Skin of body (tissue), 2 donors: ENCODE results near the gene TAGLN3. TPM values are rescaled to one million over a fixed set of nuclear protein-coding genes. Genes with fewer than 3 reads are reported as not detected.

ENCODE experiments used
- DNase-seq: peaks from one replicate; lab custom pipeline; 2025; lab: John Stamatoyannopoulos, UW
- total RNA-seq: library from RNA; depleted of rRNA; stranded (reverse); fragments of >200 nt; gene quantifications from one replicate; pipeline ENCODE4 v1.2.3, GENCODE V29; 2014

TAGLN3 gene
- total RNA-seq, result 1.9 TPM

DNA sequence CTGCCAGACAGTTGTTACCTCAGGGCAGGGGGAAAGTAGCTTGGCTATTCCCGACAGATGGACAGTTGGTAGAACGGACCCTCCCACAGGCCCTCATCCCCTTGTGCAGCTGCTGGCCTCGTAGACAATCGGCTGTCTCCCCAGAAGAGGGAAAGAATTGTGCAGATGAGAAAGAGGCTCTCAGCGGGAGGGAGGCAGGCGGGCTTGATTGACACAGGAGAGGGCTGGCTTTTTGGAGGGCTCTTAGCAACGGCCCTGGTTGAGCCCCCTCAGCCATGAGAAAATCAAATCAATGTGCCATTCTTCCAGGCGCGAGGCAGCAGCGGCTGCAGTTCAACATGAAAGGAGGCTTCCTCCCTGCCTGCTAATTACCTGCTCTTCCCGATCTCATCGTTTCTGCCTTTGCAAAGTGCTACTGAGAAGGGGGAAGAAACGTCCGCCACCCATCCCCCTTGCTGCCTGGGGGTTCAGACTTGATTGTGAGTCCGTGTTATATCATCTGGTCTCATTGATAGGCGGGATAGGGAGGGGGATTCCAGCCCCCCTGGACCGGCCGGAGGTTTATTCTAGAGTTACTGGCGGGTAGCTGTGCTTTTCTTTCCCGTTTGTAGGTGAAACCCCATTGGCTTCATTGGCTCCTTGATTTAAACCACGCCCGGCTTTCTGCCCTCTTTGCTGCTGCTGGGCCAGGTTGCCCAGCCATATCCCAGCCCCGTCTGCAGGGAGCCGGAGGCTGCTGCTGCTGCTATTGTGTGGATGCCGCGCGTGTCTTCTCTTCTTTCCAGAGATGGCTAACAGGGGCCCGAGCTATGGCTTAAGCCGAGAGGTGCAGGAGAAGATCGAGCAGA lies at the start of gene TAGLN3:
Gene TAGLN3, plus strand, starts transcription at position 287 of the 848 bp plus-strand sequence. Its CDS starts 501 bp downstream, at position 788.
- no peak for DNase-seq

DNA sequence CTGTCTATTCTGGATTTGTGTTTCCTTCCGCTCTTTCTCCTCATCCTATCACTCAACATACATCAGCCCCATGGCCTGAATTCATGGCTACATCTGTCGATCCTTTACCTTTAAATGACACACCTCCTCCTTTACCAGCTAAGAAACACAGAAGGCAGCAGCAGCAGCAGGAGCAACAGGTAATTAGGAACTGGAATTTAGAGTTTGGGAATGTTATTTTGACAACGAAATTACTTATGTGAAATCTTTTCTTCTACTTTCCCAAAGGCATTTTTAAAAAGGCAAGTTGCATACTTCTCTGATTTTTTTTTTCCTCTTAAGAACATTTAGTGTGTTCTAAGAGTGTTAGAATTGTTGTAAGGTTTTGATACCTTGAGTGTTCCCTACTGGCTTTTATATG lies 49.0 kb upstream of the TAGLN3 start:
- no peak for DNase-seq

DNA sequence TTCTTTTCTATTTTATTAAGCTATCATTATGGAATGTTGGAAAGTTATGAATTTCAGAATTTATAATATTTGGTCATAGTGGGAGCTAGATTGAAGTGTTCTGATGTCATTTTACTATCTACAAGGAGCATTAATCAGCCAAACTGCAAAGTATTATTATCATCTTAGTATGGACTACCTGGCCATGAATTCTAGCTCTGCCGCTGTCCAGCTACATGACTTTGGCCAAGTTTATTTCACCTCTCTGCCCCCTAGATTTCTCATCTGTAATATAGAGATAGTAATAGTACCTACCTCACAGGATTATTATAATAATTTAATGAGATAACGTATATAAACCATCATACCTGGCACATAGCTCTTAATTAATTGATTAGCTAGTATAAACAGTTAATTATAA lies 47.7 kb upstream of the TAGLN3 start:
- no peak for DNase-seq

DNA sequence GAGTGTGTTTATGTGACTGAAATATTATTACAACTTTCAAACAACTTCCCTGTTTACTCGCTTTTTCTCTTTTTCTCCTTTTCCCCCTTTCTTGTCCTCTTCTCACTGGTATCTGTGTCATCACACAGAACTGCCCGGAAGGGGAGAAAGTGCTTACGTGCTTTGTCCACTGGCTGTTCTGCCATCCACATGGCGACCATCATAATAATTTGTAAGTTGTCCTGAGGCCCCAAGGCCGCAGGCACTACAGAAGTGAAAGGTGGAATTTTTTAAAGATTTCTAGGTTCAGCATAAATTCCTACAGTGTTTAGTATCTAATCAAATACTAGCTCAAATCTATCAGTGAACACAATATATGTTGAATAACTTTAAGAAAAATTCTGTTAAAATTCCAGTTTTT lies 46.6 kb upstream of the TAGLN3 start:
- DNase-seq, result no peak

DNA sequence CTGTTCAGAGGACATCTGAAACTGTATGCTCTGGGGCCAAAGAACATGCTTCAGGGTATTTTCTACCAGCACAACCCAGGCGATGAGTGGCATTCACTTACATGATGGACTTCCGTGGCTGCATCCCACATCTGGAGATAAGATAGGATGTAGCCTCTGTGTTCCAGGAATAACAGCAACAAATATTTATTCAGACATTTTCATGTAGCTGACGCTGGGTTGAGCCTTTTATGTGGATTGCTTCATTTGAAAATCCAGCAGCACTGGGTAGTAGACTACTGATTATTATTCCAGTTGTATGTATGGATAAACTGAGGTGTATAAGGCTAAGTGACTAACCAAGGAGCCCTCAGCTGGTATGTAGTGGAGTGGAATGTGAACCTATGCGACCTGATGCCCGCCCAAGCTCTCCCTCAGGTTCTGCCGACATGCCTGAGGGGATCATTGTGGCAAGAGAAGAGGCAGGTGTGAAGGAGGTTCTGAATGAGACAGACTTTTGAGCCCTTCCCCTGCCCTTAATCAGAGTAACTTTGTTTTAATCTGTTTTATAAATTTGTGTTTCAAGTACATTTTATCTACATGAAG lies 45.8 kb upstream of the TAGLN3 start:
- DNase-seq, result no peak

DNA sequence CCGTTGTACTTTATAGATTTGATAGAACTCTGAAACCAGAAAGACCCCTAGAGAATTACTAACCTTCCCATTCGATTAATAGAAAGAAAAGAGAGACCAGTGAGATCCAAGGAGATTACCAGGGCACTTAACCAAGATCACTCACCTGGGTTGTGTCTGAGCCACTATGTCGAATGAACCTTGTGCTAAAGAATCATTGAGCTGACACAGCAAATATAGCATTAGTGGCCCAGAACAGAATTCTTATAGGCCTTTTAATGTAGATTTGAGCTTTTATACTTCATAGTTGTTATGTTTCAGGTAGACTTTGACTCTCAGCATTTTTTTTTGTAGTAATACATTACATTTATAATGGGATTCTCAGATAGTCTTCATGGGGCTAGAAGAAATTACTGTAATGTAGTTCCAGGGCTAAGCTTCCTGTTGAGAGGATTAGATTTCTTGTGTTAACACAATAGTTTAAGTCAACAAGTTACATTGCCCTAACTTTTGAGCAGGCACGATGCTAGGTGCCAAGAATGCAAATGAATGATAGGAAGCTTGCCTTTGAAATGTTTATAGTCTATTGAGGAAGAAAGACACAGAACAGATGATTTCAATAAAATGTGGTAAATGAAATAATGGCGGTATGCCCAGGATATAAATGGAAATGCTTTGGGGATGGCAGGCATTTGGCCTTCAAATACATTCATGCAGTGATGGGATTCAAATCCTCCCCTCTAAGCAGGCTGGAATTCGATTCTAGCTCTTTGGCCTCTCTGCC lies 44.3 kb upstream of the TAGLN3 start:
- DNase-seq, result no peak

DNA sequence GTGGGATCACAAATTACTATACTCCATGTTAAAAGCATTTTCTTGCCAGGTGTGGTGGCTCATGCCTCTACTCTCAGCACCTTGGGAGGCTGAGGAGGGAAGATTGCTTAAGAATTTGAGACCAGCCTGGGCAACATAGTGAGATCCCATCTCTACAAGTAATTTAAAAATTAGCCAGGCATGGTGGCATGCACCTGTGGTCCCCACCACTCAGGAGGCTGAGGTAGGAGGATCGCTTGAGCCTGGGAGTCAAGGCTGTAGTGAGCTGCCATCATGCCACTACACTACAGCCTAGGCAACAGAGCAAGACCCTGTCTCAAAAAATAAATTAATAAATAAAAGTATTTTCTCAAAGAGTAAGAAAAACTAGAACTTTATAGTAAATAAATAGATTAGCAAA lies 42.8 kb upstream of the TAGLN3 start:
- DNase-seq, result no peak

DNA sequence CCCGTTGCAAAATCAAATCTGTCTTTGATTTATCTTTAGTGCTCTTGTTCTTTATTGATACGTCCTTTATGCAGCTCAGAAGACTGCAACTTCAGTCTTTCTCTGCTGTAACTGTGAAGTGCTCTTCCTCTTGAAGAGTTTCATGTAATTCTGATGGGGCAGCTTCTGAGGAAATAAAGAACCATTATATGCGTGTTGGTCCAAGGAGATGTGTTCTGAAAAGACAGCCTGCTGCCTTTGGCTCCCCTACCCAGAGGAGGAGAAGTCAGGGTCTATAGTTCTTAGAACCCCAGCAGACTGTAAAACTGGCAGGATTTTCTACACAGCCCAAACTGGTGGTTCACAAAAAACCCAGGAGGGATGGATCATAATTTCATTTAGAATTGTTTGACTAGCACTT lies 42.3 kb upstream of the TAGLN3 start:
- no peak for DNase-seq

DNA sequence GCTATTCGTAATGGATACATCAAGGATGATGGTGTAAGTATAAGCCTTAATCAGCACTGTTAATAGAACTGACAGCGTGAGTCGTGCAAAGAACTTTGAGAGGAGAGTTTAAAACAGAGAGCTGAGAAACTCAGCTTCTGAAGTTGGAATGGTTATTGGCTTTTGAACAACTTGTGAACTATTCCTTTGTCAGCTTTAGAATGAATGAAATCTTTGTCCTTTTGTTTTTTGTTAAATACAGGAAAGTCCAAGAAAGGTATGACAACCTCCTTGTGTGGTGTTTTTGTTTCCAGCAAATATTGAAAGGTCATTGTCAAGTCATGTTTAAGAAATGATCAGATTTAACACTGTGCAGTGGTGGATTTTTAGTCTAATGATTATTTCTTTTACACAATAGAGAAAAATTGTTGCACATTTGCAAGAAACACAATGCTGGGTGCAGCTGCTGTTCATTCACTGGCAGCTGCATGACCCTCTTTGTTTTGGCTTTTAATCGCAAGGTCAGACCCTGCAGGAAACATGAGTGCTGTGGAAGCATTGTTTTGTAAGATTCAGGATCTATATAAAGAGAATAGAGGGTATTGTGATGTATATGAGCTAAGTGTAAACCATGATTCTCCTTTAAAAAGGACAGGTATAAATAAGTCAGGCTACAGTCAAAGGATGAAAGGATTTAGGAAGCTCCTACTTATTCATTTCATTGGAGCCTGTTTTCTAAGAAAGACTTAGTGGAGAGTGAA lies 41.6 kb upstream of the TAGLN3 start:
- no peak for DNase-seq

DNA sequence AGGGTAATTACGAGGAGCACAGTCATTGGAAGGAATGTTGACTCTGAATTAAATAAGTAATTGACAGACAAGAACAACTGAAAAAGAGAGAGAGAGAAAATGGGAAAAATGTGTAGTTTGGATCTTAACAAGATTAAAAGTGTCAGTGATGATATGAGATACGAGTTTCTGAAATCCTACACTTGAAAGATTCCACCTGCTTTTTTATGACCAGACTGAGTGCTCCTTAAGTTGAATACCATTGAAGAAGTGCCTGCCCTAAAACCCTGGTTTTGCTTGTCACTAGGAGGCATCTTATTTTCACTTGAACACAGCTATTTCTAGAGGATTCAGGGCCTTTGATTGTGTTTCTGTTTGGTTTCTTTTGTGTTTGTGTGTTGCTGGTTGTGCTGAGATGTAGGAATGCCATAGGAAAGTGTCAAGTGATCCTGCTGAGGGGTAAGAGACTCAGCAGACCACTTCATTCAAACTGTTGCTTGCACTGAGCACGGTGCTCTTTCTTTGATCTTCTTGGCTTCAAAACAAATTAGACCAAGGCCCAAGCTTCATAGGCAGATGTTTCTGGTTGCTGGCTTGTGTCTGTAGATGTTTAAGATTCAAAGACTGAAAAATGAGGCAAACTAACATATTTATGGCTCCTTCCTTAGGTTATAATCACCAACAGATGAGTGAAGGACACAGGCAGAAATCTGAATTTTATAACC lies 37.1 kb upstream of the TAGLN3 start:
- peak; percentile 50 for DNase-seq

DNA sequence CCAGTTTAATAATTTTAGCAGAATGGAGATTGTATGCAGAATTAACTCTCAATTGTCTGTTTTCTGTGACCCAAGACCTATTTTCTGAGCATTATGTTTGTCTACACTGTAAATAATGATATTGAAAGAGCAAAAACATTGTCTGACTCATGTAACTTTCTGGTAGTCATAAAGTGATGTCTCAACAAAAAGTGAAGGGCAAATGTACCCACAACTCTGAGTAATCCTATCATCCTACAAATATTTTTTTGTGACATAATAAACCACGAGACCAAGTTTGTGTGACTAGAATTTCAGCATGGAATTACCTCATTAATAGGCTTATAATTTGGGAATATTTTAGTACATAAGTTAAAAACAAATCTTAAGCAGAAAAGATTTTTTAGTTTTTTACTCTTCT lies 35.3 kb upstream of the TAGLN3 start:
- DNase-seq, result no peak

DNA sequence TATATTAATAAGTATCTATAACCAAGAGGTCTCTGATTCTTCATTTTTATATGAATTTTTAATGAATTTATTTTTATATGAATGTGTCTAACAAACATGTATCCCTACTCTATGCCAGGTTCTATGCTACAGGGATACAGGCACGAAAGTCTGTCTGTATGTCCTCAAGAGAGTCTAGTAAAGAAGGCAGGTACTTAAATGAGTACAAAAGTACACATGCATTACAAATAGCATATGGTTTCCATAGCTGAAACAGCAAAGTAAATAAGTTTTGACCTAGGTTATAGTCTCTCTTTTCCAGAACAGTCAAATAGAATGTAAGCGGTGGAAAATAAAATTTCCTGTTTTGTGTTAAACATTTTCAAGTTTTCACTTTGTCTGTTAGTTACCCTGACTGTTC lies 33.2 kb upstream of the TAGLN3 start:
- DNase-seq, result no peak

DNA sequence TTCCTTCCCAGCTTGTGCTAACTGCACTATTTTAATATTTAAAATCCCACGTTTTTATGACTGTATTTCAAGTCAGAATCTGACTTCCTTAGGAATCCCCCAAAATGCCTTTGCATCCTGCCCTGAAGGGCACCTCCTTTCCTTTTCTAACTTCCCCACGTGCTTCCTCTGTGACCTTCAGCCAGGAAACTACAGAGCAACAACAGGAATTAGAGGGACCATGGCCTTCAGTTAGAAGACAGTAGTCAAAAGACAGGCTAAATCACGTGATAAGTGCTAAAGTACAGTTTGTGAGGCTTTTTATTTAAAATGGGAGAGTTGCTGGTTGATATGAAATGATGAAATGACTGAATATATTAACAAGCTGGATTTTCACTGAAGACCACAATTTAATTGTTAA lies 31.7 kb upstream of the TAGLN3 start:
- peak; percentile 3 for DNase-seq

DNA sequence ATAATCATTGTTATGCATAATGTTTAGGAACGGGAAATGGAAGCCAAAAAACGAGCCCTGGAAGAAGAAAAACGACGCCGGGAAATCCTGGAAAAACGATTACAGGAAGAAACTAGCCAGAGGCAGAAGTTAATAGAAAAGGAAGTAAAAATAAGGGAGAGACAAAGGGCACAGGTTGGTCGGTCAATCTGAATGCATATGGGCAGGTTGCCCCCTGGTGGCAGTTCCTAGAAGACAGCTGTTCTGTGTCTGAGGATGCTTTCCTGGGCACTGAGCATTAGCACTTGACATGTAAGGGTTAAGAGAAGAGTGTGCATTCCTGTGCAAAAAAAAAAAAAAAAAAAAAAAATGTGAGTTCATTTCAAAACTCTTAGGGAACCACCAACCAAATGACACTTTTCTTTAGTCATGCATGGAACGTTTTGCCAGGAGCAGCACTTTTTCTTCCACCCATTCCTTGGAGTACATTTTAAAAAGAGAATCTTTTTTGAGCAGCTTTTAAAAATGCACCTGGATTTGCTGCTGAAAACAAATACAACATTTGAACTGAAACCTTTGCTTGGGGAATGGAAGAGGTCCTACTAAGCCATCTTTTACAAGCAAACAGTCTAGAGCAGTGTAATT lies 31.0 kb upstream of the TAGLN3 start:
- DNase-seq, result peak; percentile 71

DNA sequence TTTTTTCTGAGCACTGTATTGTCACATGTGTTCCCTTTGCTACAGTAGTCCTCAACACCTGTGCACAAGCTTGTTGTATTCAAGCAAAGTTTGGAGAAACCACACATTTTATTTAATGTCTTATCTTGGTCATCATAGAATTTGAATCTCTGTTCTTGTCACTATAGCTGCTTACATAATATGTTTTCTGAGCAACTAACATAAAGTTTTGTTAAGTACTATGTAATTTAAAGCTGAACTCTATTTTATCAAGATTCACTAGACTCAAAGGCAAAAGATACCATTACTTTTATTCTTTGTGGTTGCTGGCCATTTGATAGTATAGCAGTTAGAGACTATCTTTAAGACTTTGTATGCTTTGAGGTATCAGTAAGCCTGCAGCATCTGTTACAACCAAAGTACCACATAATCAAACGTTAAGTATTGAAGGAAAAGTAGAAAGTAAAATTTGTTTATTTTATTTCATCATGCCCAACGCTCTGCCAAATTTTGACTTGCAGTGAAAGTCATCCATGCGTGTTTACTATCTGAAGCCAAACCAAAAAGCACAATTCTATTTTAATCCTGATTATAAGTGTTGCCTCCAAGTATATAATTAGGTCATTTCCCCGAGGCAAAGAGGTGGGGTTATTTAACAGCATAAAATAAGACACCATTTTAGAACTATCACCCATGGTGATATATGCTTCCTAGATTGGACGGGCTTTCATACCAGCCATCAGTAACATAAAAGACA lies 30.2 kb upstream of the TAGLN3 start:
- DNase-seq, result no peak

DNA sequence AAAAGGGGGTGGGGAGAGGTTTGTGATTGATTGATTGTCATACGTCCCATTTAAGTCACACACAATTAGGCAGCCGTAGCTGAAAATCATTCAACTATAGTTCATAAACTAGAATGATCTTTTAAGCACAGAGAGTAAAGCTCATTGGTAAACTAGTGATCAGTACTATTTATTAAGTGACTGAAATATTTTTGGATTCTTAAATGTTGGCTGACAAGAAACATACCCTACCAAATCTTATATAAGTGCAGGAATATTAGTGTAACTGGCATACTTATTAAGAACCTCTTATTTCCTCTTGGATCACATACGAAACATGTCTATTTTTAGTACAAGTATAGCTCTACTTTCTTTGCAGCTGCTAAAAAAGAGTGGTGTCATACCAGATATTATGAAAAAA lies 28.3 kb upstream of the TAGLN3 start:
- no peak for DNase-seq

DNA sequence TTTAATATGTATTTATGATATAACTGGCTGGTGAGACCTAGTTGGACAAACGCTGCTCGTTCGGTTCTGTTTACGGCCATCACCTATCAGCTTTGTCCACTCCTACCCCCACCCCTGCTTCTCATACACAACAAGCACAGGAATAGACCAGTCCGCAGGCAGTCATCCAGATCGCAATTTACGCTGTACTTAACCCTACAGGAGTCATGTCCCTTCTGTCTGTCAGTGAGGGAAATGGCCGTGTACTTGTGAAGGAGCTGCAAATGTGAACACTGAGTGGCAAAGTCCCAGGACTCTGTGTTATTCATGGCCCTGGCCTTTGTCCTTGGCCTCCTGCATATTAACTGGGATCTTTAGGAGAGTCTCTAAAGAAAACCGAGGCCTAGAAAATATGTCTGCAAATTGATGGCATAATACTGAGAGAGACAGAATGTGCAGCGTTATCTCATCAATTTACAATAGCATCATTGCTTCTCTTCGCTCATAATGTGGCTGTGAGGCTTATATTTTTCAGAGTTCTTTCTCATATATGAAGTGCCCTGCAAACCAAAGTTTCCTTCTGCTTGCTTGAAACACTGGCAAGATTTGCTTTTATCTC lies 27.1 kb upstream of the TAGLN3 start:
- DNase-seq, result no peak

DNA sequence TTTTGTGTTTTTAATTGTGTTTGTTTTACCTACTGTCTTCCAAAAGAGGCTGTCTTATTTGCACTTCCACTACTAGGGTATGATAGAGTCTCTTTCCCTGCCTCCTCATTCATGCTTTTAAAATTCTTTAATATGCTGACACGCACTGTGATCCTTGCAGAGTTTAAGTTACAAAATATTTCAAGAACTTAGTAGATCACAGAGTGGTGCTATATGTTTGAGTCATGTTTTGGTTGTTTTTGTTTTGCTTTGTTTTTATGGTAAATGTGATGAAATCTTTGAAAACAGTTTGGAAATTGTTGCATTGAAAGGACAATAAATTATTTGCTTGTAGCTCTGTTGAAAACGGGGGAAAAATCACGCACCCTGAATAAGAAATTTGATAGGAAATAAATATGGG lies 25.8 kb upstream of the TAGLN3 start:
- DNase-seq, result no peak

DNA sequence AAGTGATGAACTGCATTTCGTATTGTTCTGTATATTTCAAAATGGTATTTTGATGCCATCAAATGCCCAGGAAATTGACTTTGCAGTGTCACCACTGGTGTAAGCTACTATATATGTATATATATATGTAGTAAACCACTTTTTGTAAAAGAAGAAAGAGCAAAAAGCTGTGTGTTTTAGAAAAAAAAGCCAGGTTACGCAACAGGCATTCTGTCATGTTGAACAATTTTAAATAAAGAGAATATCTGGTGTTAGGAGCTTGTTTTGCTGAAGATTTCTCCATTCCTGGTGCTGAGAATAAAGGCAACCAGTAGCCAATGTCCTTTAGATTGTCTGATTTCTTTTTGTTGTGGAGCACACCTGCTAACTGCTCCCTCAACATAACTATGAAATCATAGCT lies 23.6 kb upstream of the TAGLN3 start:
- DNase-seq, result no peak

DNA sequence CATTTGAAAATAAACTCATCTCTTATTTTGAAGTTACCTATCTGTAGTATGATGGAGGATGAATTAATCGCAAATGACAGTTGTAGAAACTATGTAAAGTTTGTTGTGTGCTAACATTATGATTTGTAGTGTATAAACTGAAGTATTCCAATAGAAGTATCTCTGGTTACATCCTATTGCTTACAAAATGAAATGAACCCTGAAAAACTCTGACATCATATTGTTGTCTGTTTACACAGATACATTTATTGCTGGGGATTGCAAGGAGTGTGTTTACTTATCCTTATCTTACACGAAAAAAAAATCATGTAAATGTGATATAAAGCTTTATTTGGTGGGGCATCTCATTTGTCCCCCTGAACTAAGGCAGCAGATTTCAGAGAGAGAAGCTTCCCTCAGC lies 22.5 kb upstream of the TAGLN3 start:
- DNase-seq, result no peak
